Motor neuron (in vitro differentiated cells): Measurements from ENCODE around the gene TCAP. TPM values are rescaled to one million over a fixed set of nuclear protein-coding genes. Genes with fewer than 3 reads are reported as not detected.
"Not testable (repeated sequence)": the region's sequence is repeated elsewhere in the genome, so short reads cannot be mapped to it uniquely, and the experiment has no call there.

Experiments
- ATAC-seq, 8 experiments: fragments of 200-7000 bp; cut with Tn5 transposase; replicated peaks in 6 of 8; 2 replicates each; pipeline ENCODE4 v1.8.0; 2021; ENCODE audit warnings: mild to moderate bottlenecking in 8 of 8, moderate library complexity in 8 of 8
- H3K27ac ChIP-seq, 2 donors: fragments of 250-450 bp; sonication (Bioruptor Pico); 2 replicates each; pipeline ENCODE4 v1.9.0; 2021; ENCODE audit warnings: antibody characterized with exemption in 2 of 2, mild to moderate bottlenecking in 2 of 2, moderate library complexity in 1 of 2
- H3K4me1 ChIP-seq, 2 donors: fragments of 250-450 bp; sonication (Bioruptor Pico); replicated peaks in 1 of 2; 2 replicates each; pipeline ENCODE4 v1.6.1; 2021; ENCODE audit warnings: antibody characterized with exemption in 2 of 2, mild to moderate bottlenecking in 2 of 2, moderate library complexity in 1 of 2
- H3K4me3 ChIP-seq, 5 donors: fragments of 250-450 bp; sonication (Bioruptor Pico); 2 replicates each; pipeline ENCODE4 v1.9.0; 2021; ENCODE audit warnings: antibody characterized with exemption in 5 of 5, mild to moderate bottlenecking in 5 of 5, moderate library complexity in 4 of 5
- WGBS, 10 experiments: fragments of 450-650 bp; shearing (Covaris generic); methylation state at CpG; one replicate each; pipeline ENCODE4 v1.0.0; 2022; 5-methylcytosine and 5-hydroxymethylcytosine counted together
- in situ Hi-C, 9 experiments: fragments of 400-800 bp; cut with MboI; loops; one replicate each; pipeline ENCODE4 v1.15.0; 2021; ENCODE audit warnings: low sequenced_read_pairs in 9 of 9, low pct_unique_long_range_greater_than_20kb in 2 of 9; ENCODE audit not compliant: unreplicated experiment in 9 of 9
- total RNA-seq, 8 experiments: library from RNA; unstranded; fragments of 300-600 nt; gene quantifications; 2 replicates each; pipeline versions ENCODE4 v1.2.3 to v1.2.4, GENCODE V29; 2022

The TCAP gene
- total RNA-seq, 8 experiments from 2014 or later = 0.27 to 2.8 (median 1.2) TPM

GRCh38 chr17:39702901-39703893 lies 38.0 kb downstream of the TCAP start:
- no peak overlapping the region for H3K4me3 ChIP-seq
- in situ Hi-C loops = no loop called here
- H3K27ac ChIP-seq = no peak overlapping the region
- ATAC-seq = peak in 2 of 8 experiments; percentile 12 to 23
- WGBS, 10 experiments = 43 to 83% (median 75%) methylated on average over 1 to 6 of the region's 12 CpGs; no CpG with 5 or more reads in 4 of the 10 experiments
- H3K4me1 ChIP-seq = peaks cover 0 to 19% of the 10 kb centered on the region in 2 donors

GRCh38 chr17:39703913-39704312 lies 38.8 kb downstream of the TCAP start:
- WGBS, 10 experiments = 50 to 95% (median 89%) methylated on average over 2 to 5 of the region's 5 CpGs; no CpG with 5 or more reads in 4 of the 10 experiments
- no peak for ATAC-seq
- Histone ChIP-seq H3K4me1 (peaks cover 0 to 19% of the 10 kb centered on the region in 2 donors), H3K4me3 (no peak overlapping the region), H3K27ac (no peak overlapping the region)
- in situ Hi-C loops = no loop called here

GRCh38 chr17:39704821-39705551 lies 39.8 kb downstream of the TCAP start:
- in situ Hi-C loops = no loop called here
- H3K4me1 ChIP-seq = peaks cover 0 to 13% of the 10 kb centered on the region in 2 donors
- no peak overlapping the region for H3K4me3 ChIP-seq
- H3K27ac ChIP-seq = no peak overlapping the region
- WGBS, 10 experiments = 0 to 89% (median 69%) methylated on average over 1 to 3 of the region's 11 CpGs; no CpG with 5 or more reads in 5 of the 10 experiments
- ATAC-seq = no peak

DNA sequence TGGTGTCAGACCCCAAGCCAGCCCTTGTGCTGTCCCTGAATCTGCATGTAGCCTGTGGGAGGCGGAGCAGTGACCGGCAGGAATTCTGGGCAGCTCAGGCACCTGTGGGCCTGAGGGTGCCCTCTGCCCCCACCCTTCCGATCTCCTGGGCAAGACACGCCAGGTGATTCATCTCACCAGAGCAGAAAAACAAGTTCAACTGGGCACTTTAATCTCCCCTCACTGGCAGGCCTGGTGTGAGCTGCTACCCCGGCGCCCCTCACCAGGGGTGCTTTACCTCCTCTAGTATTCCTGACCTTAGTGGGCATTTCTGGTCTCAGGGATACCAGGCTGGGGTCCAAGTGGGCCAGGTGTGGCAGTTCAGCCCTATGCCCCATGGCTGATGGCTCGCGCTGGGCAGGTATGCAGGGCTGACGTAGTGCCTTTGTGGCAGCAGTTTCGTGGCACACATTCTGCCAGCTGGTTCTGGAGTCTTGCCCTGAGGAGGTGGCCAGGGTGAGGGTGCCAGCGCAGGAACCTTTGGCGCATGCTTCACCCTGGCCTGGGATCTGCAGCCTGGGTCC lies 40.7 kb downstream of the TCAP start:
- no peak overlapping the region for H3K27ac ChIP-seq
- no peak for ATAC-seq
- no peak overlapping the region for H3K4me3 ChIP-seq
- in situ Hi-C loops = no loop called here
- WGBS, 10 experiments = 73 to 100% (median 100%) methylated on average over 1 to 3 of the region's 12 CpGs; no CpG with 5 or more reads in 6 of the 10 experiments
- peaks cover 0 to 13% of the 10 kb centered on the region in 2 donors for H3K4me1 ChIP-seq

GRCh38 chr17:39706383-39706782 lies 41.2 kb downstream of the TCAP start:
- H3K4me1 ChIP-seq = peaks cover 0 to 8% of the 10 kb centered on the region in 2 donors
- in situ Hi-C loops = no loop called here
- 17 to 100% (median 95%) methylated on average over 1 to 2 of the region's 8 CpGs; no CpG with 5 or more reads in 6 of the 10 experiments for WGBS, 10 experiments
- H3K27ac ChIP-seq = no peak overlapping the region
- no peak for ATAC-seq
- H3K4me3 ChIP-seq = no peak overlapping the region

GRCh38 chr17:39706921-39707337 lies 41.8 kb downstream of the TCAP start:
- Histone ChIP-seq H3K27ac (no peak overlapping the region), H3K4me1 (peaks cover 0 to 8% of the 10 kb centered on the region in 2 donors), H3K4me3 (no peak overlapping the region)
- in situ Hi-C loops = no loop called here
- WGBS, 10 experiments = 14 to 100% (median 80%) methylated on average over 1 to 2 of the region's 7 CpGs; no CpG with 5 or more reads in 5 of the 10 experiments
- ATAC-seq = no peak

- ATAC-seq = no peak
- H3K27ac ChIP-seq = no peak overlapping the region
- in situ Hi-C loops = no loop called here
- no peaks in the 10 kb centered on the region for H3K4me1 ChIP-seq
- WGBS, 10 experiments = 73 to 95% (median 85%) methylated on average over 1 to 7 of the region's 14 CpGs; no CpG with 5 or more reads in 4 of the 10 experiments
- no peak overlapping the region for H3K4me3 ChIP-seq
Measured at GRCh38 chr17:39709319-39709997, 44.3 kb downstream of the TCAP start.

- no peak for ATAC-seq
- in situ Hi-C loops = no loop called here
- no peak overlapping the region for H3K4me3 ChIP-seq
- no peak overlapping the region for H3K27ac ChIP-seq
- H3K4me1 ChIP-seq = no peaks in the 10 kb centered on the region
- 38 to 100% (median 93%) methylated on average over 1 to 13 of the region's 20 CpGs; no CpG with 5 or more reads in 1 of the 10 experiments for WGBS, 10 experiments
Measured at GRCh38 chr17:39709998-39710964, 45.1 kb downstream of the TCAP start.

DNA sequence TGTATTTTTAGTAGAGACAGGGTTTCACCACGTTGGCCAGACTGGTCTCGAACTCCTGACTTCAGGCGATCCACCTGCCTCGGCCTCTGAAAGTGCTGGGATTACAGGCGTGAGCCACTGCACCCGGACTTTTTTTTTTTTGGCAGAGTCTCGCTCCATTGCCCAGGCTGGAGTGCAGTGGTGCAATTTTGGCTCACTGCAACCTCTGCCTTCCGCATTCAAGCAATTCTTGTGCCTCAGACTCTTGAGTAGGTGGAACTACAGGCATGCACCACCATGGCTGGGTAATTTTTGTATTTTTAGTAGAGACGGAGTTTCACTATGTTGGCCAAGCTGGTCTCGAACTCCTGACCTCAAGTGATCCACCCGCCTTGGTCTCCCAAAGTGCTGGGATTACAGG lies 45.9 kb downstream of the TCAP start:
- H3K27ac ChIP-seq, in situ Hi-C loops, ATAC-seq, H3K4me1 ChIP-seq, H3K4me3 ChIP-seq: not testable (repeated sequence)
- WGBS, 10 experiments = 71 to 100% (median 88%) methylated on average over 1 to 10 of the region's 11 CpGs; no CpG with 5 or more reads in 2 of the 10 experiments

DNA sequence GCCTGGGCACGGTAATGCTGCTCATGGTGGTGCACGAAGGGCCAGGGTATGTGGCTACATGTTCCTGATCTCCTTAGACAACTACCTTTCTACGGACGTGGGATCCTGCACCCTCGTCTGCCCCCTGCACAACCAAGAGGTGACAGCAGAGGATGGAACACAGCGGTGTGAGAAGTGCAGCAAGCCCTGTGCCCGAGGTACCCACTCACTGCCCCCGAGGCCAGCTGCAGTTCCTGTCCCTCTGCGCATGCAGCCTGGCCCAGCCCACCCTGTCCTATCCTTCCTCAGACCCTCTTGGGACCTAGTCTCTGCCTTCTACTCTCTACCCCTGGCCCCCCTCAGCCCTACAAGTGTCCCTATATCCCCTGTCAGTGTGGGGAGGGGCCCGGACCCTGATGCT lies 46.7 kb downstream of the TCAP start:
- no peaks in the 10 kb centered on the region for H3K4me1 ChIP-seq
- no peak overlapping the region for H3K27ac ChIP-seq
- WGBS, 10 experiments = 80 to 100% (median 96%) methylated on average over 1 to 5 of the region's 10 CpGs; no CpG with 5 or more reads in 5 of the 10 experiments
- ATAC-seq = no peak
- in situ Hi-C loops = no loop called here
- H3K4me3 ChIP-seq = no peak overlapping the region

DNA sequence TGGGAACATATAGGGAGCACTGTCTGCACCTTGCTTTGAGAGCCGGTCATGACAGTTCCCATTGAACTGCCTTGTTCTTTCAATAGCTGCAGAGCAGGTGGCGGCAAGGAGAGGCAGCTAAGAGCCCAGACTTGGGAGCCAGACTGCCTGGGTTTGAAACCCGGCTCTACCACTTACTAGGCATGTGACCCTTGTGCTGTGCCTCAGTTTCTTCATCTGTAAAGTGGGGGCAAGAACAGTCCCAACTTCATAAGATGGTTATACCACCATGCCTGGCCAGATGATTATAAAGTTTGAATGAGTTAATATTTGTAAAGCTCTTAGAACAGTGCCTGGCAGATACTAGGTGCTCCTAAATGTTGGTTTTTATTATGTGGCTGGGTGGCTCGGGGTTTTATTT lies 49.1 kb downstream of the TCAP start:
- no peak overlapping the region for H3K27ac ChIP-seq
- ATAC-seq = no peak
- H3K4me3 ChIP-seq = no peak overlapping the region
- 81 to 100% (median 100%) methylated on average over 1 to 3 of the region's 4 CpGs; no CpG with 5 or more reads in 3 of the 10 experiments for WGBS, 10 experiments
- in situ Hi-C loops = no loop called here
- no peaks in the 10 kb centered on the region for H3K4me1 ChIP-seq
